HG03558 (cell line): ENCODE data around the gene YY2.
"Not testable (repeated sequence)": the region's sequence is repeated elsewhere in the genome, so short reads cannot be mapped to it uniquely, and the experiment has no call there.

Experiments used
- ATAC-seq: cut with Tn5 transposase; IDR thresholded peaks from one replicate; pipeline ENCODE4 v1.9.1; 2021; ENCODE audit warnings: moderate number of reproducible peaks; ENCODE audit not compliant: unreplicated experiment; ENCODE audit errors: extremely low read depth

Gene YY2

DNA sequence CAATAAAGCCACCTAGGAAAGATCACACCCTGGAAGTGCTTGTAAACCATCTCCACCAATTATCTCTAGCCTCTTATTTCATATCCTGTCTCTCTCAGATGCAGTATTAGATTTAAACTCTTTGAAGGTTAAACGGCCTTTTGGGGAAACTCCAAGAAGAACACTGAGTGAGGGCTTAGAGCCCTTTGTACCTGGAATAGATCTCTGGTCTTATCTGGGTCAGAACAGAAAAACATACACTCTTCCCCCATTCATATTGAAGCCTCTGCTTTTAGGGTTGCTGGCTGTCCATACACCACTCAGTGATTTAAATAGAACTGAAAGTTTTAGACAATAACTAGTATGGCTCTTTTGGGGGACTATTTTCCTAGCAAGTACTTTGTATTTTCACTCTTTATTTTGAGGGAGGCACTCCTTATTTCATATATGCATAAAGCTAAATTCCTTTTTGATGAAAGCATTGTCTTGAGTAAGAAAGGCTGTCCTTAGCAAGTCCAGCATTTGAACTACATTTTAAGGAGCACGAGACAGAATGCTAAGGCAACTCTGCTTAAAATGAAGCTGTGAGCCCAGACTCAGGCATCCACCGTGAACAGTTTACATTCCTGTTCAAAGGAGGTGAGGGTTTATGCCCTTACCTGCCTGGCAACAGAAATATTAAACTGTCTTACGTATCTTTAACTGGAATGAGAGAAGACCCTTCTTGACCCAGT, 17.4 kb downstream of the YY2 start:
- no peak for ATAC-seq

DNA sequence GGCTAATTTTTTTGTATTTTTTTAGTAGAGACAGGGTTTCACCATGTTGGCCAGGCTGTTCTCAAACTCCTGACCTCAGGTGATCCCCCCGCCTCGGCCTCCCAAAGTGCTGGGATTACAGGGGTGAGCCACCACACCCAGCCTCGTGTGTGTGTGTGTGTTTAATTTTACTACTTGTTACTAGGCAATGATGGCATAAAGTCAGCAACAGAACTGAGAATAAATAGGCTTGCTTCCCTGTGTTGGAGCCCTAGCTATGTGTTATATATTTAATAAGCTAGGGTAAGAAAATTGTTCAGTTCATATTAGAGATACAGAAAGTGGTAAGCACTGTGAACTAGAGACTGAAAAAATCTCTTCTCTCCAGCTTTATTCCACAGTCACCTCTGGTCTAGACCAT, 18.4 kb downstream of the YY2 start:
- ATAC-seq: not testable (repeated sequence)

DNA sequence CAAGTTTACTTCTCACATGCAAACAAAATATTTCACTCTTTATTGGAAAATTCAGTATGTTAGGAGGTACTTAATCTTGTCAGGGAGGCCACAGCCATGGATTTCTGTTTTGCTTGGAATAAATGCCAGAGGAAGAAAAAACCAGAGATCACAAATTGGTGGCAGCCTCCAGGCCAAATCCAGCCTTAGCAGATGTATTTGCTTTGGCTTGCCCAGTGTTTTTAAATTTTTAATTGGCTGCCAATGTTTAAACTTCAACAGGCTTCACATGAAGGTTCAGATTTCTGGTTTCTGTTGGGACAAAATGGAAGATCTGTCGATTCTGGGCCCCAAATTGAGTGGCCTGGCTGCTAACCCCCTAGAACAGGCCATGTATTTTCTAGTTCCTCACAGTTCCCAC, 19.2 kb downstream of the YY2 start:
- ATAC-seq: no peak

DNA sequence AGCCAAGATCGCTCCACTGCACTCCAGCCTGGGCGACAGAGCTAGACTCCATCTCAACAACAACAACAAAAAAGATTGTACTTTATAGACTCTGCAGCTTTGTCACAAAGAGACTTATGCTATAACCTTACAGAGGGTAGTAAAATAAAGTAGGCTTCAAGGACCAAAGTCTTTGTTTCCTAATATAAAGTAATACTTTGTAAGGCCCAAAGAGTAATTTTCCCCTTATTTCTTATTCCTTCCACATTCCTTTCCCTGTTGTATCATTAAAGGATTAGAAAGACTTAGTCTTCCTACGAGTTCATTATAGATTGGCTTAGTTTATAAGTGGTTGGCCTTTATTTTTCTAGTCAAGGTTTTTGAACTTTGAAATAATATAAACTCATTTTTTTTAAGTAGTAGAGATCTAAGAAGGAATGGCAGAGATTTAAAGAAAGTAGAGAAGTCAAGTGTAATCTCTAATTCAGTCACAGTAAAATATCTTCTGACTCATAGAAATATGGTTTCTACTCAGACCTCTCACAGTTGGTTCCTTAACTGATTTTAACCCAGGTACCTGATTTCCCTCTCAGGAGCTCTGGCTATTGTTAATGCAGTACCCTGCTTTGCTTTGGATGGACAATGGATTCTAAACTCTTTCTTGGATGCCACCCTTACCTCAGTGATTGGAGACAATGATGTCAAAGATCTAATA, 26.2 kb downstream of the YY2 start:
- no peak for ATAC-seq

DNA sequence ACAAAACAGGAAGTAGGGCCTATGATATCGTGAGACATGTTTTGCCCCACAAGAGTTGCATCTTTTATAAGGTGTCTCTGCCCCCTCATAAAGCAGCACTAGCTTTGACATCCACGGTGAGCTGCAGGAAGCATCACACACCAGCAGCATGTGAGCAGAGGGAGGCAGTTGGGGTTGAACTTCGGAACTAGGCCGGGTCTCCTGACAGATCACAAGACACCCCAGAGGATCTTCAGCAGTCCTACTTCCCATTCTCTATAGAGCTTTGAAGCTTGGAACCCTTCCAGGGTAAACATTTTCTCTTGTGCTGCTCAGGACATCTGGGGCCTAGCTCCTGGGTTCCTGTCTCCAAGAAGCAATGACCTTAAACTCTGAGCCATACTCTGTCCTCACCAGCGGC, 27.5 kb downstream of the YY2 start:
- ATAC-seq: no peak

DNA sequence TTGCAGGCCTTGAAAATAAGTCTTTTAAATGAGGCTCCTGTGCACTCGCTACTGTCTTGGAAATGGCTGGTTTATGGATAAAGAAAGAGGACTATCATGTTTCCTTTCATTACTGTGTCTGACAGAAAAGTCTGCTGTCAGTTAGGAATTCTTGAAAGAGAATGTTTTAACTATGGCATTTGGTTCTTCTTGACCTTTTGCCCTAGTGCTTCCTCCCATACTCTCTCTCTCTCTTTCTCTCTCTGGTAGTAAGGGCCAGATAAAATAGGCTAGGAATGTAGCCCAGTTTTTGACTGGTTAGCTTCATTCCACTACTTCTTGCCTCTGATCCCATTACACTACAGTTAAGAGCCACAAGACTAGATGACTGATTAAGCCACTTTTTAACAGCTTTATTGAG, 29.8 kb downstream of the YY2 start:
- ATAC-seq: no peak

DNA sequence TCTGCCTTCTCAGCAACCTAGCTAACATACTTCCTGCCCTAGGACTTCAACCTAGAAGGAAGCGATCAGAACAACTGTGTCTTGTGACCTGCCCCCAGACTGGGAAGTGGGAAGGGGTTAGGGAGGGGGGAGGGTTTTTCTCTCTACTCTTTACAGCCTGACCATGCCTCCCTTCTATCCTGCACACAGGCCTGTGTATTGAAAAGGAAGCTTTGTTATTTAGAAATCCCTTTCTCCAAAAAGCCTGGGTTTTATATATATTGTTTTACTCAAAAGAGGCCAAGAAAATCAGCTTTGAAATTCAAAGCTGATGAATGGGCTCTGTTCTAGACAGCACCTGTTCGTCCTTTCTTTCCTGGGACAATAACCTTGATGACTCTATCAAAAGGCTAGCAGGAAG, 49.5 kb downstream of the YY2 start:
- ATAC-seq: no peak

DNA sequence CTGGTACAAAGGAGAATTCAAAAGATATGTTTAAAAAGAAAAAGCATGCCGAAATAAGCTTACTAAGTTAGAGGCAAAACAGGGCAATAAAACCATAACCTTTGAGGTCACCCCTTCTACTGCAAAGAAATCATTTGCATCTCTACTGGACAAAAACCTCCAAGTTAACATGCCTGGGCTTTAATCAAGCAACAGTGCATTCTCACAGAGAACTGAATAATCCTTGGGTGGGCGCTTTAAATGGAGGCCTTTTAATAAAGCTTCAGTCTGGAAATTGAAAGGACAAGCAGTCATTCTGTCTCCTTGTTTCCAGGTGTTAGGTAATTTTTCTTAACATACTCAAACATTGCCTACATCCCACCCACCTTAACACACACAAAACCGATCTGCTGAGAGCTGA, 50.2 kb downstream of the YY2 start:
- ATAC-seq: no peak

DNA sequence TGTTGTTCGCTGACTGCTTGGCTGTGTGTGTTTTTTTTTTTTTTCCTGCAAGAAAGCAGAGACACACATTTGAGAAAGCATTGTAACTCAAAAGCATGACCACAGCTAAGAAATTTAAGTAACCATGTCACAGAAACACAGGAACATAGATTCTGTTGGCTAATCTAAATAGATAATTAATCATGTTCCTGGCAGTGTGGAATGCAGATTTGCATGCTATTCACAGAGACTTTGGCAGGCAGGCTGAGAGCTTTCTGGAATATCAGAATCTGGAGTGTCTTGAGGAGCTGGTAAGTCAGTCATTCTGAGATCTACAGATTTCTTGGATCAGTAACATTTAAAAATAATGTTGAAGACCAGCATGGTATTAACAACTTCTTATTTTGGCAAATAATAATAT, 51.5 kb downstream of the YY2 start:
- ATAC-seq: no peak
